HUES48 (cell line): Measurements from ENCODE around the gene RAB18.
"Not testable (repeated sequence)": the region's sequence is repeated elsewhere in the genome, so short reads cannot be mapped to it uniquely, and the experiment has no call there.

Source experiments
- H3K27ac ChIP-seq: one replicate; pipeline ENCODE4 v1.7.0; 2013; ENCODE audit warnings: low read depth, low read length, inconsistent platforms
- H3K27me3 ChIP-seq: 2 replicates; pipeline ENCODE4 v1.6.1; 2013; ENCODE audit warnings: mild to moderate bottlenecking, low read length; ENCODE audit not compliant: control insufficient read depth, insufficient read depth
- H3K36me3 ChIP-seq: 2 replicates; pipeline ENCODE4 v1.6.1; 2013; ENCODE audit warnings: low read length; ENCODE audit not compliant: control insufficient read depth, insufficient read depth
- H3K4me1 ChIP-seq: 2 replicates; pipeline ENCODE4 v1.6.1; 2013; ENCODE audit warnings: mild to moderate bottlenecking, low read length; ENCODE audit not compliant: control insufficient read depth, insufficient read depth
- H3K4me3 ChIP-seq: 2 replicates; pipeline ENCODE4 v1.5.1; 2013; ENCODE audit warnings: mild to moderate bottlenecking, low read depth, low read length
- H3K9ac ChIP-seq: 2 replicates; pipeline ENCODE4 v1.6.1; 2013; ENCODE audit warnings: mild to moderate bottlenecking, low read depth, low read length, moderate library complexity
- H3K9me3 ChIP-seq: 2 replicates; pipeline ENCODE4 v1.6.1; 2013; ENCODE audit warnings: low read length; ENCODE audit not compliant: control insufficient read depth, insufficient read depth

Gene RAB18

DNA sequence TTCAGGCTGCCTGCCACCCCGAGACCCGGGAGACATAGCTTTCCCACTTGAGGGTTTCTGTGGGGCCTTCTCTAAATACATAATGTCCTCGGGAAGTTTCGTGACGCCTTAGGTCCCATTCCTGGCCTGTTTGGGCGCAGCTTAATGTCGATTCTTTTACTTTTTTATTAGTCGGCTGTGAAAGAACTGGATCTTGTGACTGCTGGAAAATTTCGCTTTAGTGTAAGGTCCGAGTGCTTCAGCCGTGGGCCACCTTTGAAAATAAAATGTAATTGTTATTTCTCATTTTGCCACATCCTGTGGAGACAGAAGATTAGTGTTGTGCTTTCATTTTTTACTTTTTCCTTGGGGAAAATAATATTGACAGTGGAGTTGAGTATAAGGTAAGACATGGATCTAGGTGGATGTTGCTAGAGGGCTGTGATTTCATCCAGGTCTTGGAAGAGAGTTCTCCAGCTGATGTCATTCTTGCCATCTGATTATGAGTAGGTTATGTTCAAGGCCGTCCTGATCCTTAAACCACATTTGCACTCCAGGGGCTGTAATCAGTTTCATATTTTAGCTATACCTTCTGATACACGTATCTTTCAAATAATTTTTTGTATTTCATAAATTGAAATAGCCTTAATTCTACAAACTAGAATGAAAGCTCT lies 830 bp downstream of the RAB18 start:
- no peaks in the 10 kb centered on the region for H3K27me3 ChIP-seq
- peaks cover 9% of the 10 kb centered on the region; the same call in 1 of the 2 replicates for H3K4me1 ChIP-seq
- peak overlapping the region; percentile 46 for H3K27ac ChIP-seq
- peak overlapping the region; percentile 77 for H3K9ac ChIP-seq
- peaks cover 6% of the 10 kb centered on the region for H3K36me3 ChIP-seq
- H3K4me3 ChIP-seq = peak overlapping the region; percentile 93
- no peaks in the 10 kb centered on the region for H3K9me3 ChIP-seq

GRCh38 chr10:27505537-27505936 lies 1.4 kb downstream of the RAB18 start:
- H3K9ac ChIP-seq = not testable (repeated sequence)

GRCh38 chr10:27506280-27506679 lies 2.2 kb downstream of the RAB18 start:
- H3K4me3 ChIP-seq = no peak overlapping the region

More at GRCh38 chr10:27505537-27505936, 1.4 kb downstream of the RAB18 start:
- H3K36me3 ChIP-seq = peaks cover 12% of the 10 kb centered on the region
- H3K27me3 ChIP-seq, H3K4me1 ChIP-seq, H3K9me3 ChIP-seq, H3K27ac ChIP-seq: not testable (repeated sequence)
- H3K4me3 ChIP-seq = peak overlapping the region; percentile 93

DNA sequence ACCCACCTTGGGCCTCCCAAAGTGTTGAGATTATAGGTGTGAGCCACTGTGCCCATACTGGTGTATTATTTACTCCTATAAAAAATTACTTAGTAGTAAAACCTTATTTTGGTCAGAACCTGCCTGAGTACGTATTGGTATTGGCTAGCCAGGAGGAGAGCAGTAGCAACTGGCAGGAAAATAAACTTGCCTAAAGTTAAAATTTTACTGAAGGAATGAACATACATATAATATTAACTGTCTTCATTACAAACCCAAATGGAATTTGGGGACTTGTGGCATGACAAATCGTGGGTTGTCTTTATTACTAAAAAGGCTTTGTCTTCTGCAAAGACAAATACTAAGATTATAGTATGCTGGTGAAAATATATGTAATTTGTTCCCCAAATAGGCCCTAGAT lies 8.4 kb downstream of the RAB18 start:
- H3K9me3 ChIP-seq = no peaks in the 10 kb centered on the region
- no peaks in the 10 kb centered on the region for H3K27me3 ChIP-seq
- H3K4me3 ChIP-seq = no peak overlapping the region
- H3K4me1 ChIP-seq = no peaks in the 10 kb centered on the region
- H3K27ac ChIP-seq = no peak overlapping the region
- H3K36me3 ChIP-seq = peaks cover 50% of the 10 kb centered on the region
- H3K9ac ChIP-seq = no peak overlapping the region

More at GRCh38 chr10:27506280-27506679, 2.2 kb downstream of the RAB18 start:
- Histone ChIP-seq H3K9ac (no peak overlapping the region), H3K4me1 (peaks cover 9% of the 10 kb centered on the region; the same call in 1 of the 2 replicates), H3K27ac (no peak overlapping the region), H3K9me3 (no peaks in the 10 kb centered on the region), H3K36me3 (peaks cover 19% of the 10 kb centered on the region), H3K27me3 (no peaks in the 10 kb centered on the region)

GRCh38 chr10:27513451-27514191 lies 9.5 kb downstream of the RAB18 start:
- Histone ChIP-seq H3K9ac (no peak overlapping the region), H3K36me3 (peaks cover 50% of the 10 kb centered on the region), H3K4me3 (no peak overlapping the region), H3K9me3 (no peaks in the 10 kb centered on the region), H3K27ac (no peak overlapping the region), H3K4me1 (no peaks in the 10 kb centered on the region), H3K27me3 (no peaks in the 10 kb centered on the region)

- Histone ChIP-seq H3K36me3 (peaks cover 50% of the 10 kb centered on the region), H3K9me3 (no peaks in the 10 kb centered on the region), H3K4me1 (no peaks in the 10 kb centered on the region), H3K4me3 (no peak overlapping the region), H3K27ac (no peak overlapping the region), H3K27me3 (no peaks in the 10 kb centered on the region), H3K9ac (no peak overlapping the region)
Measured at GRCh38 chr10:27514243-27514642, 10.1 kb downstream of the RAB18 start.

DNA sequence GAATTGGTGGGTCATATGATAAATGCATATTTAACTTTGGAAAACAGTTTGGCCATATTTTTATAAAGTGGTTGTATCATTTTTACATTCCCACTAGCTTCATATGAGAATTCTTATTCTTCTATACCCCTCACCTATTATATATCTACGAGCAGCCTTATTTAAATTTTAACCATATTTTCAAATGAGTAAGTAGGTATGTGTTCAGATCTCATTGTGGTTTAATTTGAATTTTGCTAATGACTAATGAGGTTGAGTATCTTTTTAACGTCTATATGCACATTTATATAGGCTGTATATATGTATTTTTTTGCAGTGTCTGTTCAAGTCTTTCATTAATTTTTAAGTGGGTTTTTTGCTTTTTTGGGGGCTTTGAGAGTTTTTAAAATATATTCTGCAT lies 14.2 kb downstream of the RAB18 start:
- Histone ChIP-seq H3K4me1 (no peaks in the 10 kb centered on the region), H3K9me3 (no peaks in the 10 kb centered on the region), H3K4me3 (no peak overlapping the region), H3K27ac (no peak overlapping the region), H3K27me3 (no peaks in the 10 kb centered on the region), H3K36me3 (peaks cover 18% of the 10 kb centered on the region), H3K9ac (no peak overlapping the region)

DNA sequence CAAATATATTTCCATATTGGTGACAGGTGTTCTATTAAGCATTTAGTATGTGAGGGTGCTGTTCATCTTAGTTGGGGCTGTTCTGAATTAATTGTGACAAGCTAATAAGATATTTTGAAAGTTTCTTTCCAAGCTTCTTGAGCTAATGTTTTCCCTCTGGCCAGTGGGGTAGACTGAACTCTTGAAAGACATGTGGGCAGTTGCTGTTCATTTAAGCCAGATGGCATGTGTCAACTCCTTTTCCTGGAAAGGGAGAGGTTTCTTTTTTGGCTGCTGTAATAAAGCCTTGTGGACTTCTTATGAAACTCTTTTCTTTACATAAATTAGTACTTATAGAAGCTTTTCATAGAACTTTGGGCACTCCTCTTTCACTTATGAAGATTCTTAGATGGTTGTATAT lies 21.7 kb downstream of the RAB18 start:
- Histone ChIP-seq H3K27me3 (no peaks in the 10 kb centered on the region), H3K9ac (no peak overlapping the region), H3K4me3 (no peak overlapping the region), H3K36me3 (no peaks in the 10 kb centered on the region), H3K4me1 (peaks cover 14% of the 10 kb centered on the region), H3K27ac (no peak overlapping the region), H3K9me3 (no peaks in the 10 kb centered on the region)

DNA sequence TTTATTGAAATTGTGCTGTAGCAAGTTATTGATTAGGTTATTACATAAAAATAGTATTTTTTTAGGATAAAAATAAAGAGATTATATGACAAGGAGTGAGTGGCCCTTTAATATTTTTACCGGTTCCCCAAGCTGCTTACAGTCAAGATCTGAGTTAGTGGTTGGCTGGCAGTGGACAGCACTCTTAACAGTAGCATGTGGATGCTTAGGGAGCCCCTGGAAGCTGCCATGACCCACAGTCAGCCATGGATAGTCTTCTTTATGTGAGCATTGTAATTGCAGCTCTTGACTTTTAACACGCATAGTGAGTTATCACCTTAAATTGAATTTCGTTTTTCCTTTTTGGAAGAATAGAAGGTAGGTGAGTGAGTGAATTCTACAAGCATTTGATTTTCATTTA lies 22.1 kb downstream of the RAB18 start:
- H3K9ac ChIP-seq = no peak overlapping the region
- no peaks in the 10 kb centered on the region for H3K36me3 ChIP-seq
- H3K27me3 ChIP-seq = no peaks in the 10 kb centered on the region
- peaks cover 17% of the 10 kb centered on the region for H3K4me1 ChIP-seq
- H3K4me3 ChIP-seq = no peak overlapping the region
- H3K27ac ChIP-seq = no peak overlapping the region
- no peaks in the 10 kb centered on the region for H3K9me3 ChIP-seq

GRCh38 chr10:27527666-27528295 lies 23.7 kb downstream of the RAB18 start:
- H3K27me3 ChIP-seq = no peaks in the 10 kb centered on the region
- H3K36me3 ChIP-seq = no peaks in the 10 kb centered on the region
- peaks cover 21% of the 10 kb centered on the region for H3K4me1 ChIP-seq
- H3K27ac ChIP-seq = no peak overlapping the region
- no peak overlapping the region for H3K9ac ChIP-seq
- no peaks in the 10 kb centered on the region for H3K9me3 ChIP-seq
- no peak overlapping the region for H3K4me3 ChIP-seq
